HepG2 (cell line): ENCODE data around the gene HNRNPL. TPM values are rescaled to one million over a fixed set of nuclear protein-coding genes. Genes with fewer than 3 reads are reported as not detected.

Source experiments
- ATAC-seq: fragments of 200-7000 bp; cut with Tn5 transposase; 3 replicates; pipeline ENCODE4 v1.9.1; 2020; ENCODE audit warnings: mild to moderate bottlenecking, moderate library complexity
- BruUV-seq: library from RNA; stranded (reverse); fragments of 400-500 nt; replicated peaks from 2 replicates; lab custom pipeline; 2021; lab: Mats Ljungman, UMichigan
- CTCF ChIA-PET: fragments of 300-600 bp; formaldehyde crosslinking; extraction: SDS; loops from one replicate; lab custom pipeline; 2021; ENCODE audit warnings: low total read pairs, inconsistent platforms, low intra/inter-chr PET ratio; lab: Yijun Ruan, JAX
- POLR2A ChIA-PET: fragments of 350-600 bp; sonication (Branson Sonifier 250); formaldehyde crosslinking; loops from one replicate; lab custom pipeline; 2020; ENCODE audit warnings: antibody characterized with exemption, inconsistent platforms; lab: Yijun Ruan, JAX
- DNase-seq: peaks from one replicate; pipeline ENCODE4 v3.0.0-alpha.2; 2015; ENCODE audit warnings: low spot score
- FAIRE-seq: peaks from 3 replicates; lab custom pipeline; 2011; peaks lifted over from hg19 to GRCh38; lab: Jason Lieb, UNC
- H2AFZ ChIP-seq: one replicate; pipeline ENCODE4 v1.6.1; 2011; ENCODE audit warnings: low read length, inconsistent platforms
- H3K27ac ChIP-seq: fragments of 300-600 bp; 3 replicates; pipeline ENCODE4 v1.8.0; 2011; ENCODE audit warnings: mixed run types, mild to moderate bottlenecking, mixed read lengths, low read length, inconsistent platforms; ENCODE audit not compliant: insufficient read depth; ENCODE audit errors: extremely low read length
- H3K27me3 ChIP-seq, 2 experiments: fragments of 200-600 bp in 1 of 2; 2 replicates in 1 of 2; 3 replicates in 1 of 2; pipeline versions ENCODE4 v1.6.0 to v1.8.0; 2011; ENCODE audit warnings: low read length in 2 of 2, mild to moderate bottlenecking in 2 of 2, moderate library complexity in 2 of 2, inconsistent platforms in 1 of 2; ENCODE audit not compliant: insufficient read depth in 2 of 2, control insufficient read depth in 1 of 2
- H3K36me3 ChIP-seq, 2 experiments: fragments of 200-600 bp in 1 of 2; replicated peaks in 1 of 2; 2 replicates in 1 of 2; 3 replicates in 1 of 2; pipeline versions ENCODE4 v1.5.1 to v1.8.0; 2011; ENCODE audit warnings: low read length in 2 of 2, inconsistent platforms in 1 of 2; ENCODE audit not compliant: insufficient read depth in 2 of 2, control insufficient read depth in 1 of 2
- H3K4me1 ChIP-seq: 2 replicates; pipeline ENCODE4 v1.5.1; 2012; ENCODE audit warnings: low read length, inconsistent platforms; ENCODE audit not compliant: insufficient read depth
- H3K4me2 ChIP-seq: 2 replicates; pipeline ENCODE4 v1.6.0; 2011; ENCODE audit warnings: low read depth, low read length, inconsistent platforms
- H3K4me3 ChIP-seq, 3 experiments: fragments of 200-600 bp in 1 of 3; sonication (generic), shearing (Covaris generic) in 1 of 3; replicated peaks in 1 of 3; 2 replicates each; pipeline ENCODE4 v1.5.1; 2011 to 2016; ENCODE audit warnings: low read length in 3 of 3, inconsistent platforms in 2 of 3, low read depth in 2 of 3, mild to moderate bottlenecking in 2 of 3, control low read depth in 1 of 3, mixed read lengths in 1 of 3; ENCODE audit not compliant: insufficient read depth in 1 of 3
- H3K79me2 ChIP-seq: one replicate; pipeline ENCODE4 v1.6.1; 2011; ENCODE audit warnings: low read length, inconsistent platforms; ENCODE audit not compliant: insufficient read depth
- H3K9ac ChIP-seq: 2 replicates; pipeline ENCODE4 v1.6.0; 2011; ENCODE audit warnings: mild to moderate bottlenecking, low read depth, low read length, inconsistent platforms; ENCODE audit not compliant: insufficient read depth
- H3K9me3 ChIP-seq: 2 replicates; pipeline ENCODE4 v1.5.1; 2012; ENCODE audit warnings: mild to moderate bottlenecking, low read length
- H4K20me1 ChIP-seq: 2 replicates; pipeline ENCODE4 v1.6.0; 2011; ENCODE audit warnings: inconsistent platforms, mild to moderate bottlenecking, low read length, moderate library complexity; ENCODE audit not compliant: insufficient read depth
- HDAC6 ChIP-seq: fragments of 200-600 bp; sonication (generic); IDR thresholded peaks from 2 replicates; pipeline ENCODE4 v1.7.0; 2017; ENCODE audit warnings: mild to moderate bottlenecking, antibody characterized with exemption, low read length, low read depth
- SAP130 ChIP-seq: IDR thresholded peaks from 2 replicates; pipeline ENCODE4 v1.6.1; 2016; ENCODE audit warnings: low read depth
- ZBTB43 ChIP-seq: sonication (generic); formaldehyde crosslinking; conservative IDR thresholded peaks from 2 replicates; pipeline ENCODE4 v1.4.0; 2020; ENCODE audit warnings: missing genetic modification reagents
- ZNF121 ChIP-seq: sonication (generic); formaldehyde crosslinking; IDR thresholded peaks from 2 replicates; pipeline ENCODE4 v1.5.0; 2020; ENCODE audit warnings: mild to moderate bottlenecking, missing genetic modification reagents
- ZNF460 ChIP-seq: sonication (generic); formaldehyde crosslinking; IDR thresholded peaks from 2 replicates; pipeline ENCODE4 v1.5.1; 2020; ENCODE audit warnings: missing genetic modification reagents, mild to moderate bottlenecking, borderline replicate concordance
- WGBS: methylation state at CpG from one replicate; pipeline ENCODE4 v1.1.6; 2017; ENCODE audit warnings: low lambda C conversion rate; 5-methylcytosine and 5-hydroxymethylcytosine counted together
- in situ Hi-C: cut with HindIII; loops from 2 replicates; pipeline ENCODE4 v1.10.0; 2017; ENCODE audit warnings: low pct_unique_long_range_greater_than_20kb; ENCODE audit not compliant: extremely low pct_ligation_motif_present
- intact Hi-C: fragments of 100-400 bp; cut with micrococcal nuclease; formaldehyde crosslinking; loops from one replicate; pipeline ENCODE4 v1.10.0; 2022; ENCODE audit not compliant: unreplicated experiment
- polyA plus RNA-seq, 8 experiments: library from polyadenylated mRNA; depleted of rRNA in 3 of 8; stranded (reverse) in 7 of 8; unstranded in 1 of 8; fragments of >200 nt; fragmentation: Illumina TruSeq in 4 of 8; extraction: Trizol in 4 of 8; gene quantifications; 2 replicates each; pipeline versions ENCODE4 v1.2.1 to v1.2.3, GENCODE V29; 2011 to 2016; ENCODE audit warnings: low read depth in 4 of 8, missing spikeins in 1 of 8, mixed read lengths in 1 of 8; ENCODE audit not compliant: insufficient read depth in 1 of 8
- total RNA-seq, 5 experiments: library from RNA; depleted of rRNA; stranded (reverse); fragments of >200 nt; fragmentation: Illumina TruSeq; extraction: Trizol; gene quantifications; 2 replicates each; pipeline ENCODE4 v1.2.3, GENCODE V29; 2016; ENCODE audit warnings: low read depth in 1 of 5
- TF ChIP-seq, protein P1 (sequence below): sonication (generic); formaldehyde crosslinking; IDR thresholded peaks from 2 replicates; pipeline ENCODE4 v1.5.0; 2020; ENCODE audit warnings: missing genetic modification reagents

HNRNPL gene
- total and polyA plus RNA-seq, 2 of the 13 experiments (the other 11 are each of a cell fraction or from before 2014, with no cell fraction given): 156 to 278 TPM

DNA sequence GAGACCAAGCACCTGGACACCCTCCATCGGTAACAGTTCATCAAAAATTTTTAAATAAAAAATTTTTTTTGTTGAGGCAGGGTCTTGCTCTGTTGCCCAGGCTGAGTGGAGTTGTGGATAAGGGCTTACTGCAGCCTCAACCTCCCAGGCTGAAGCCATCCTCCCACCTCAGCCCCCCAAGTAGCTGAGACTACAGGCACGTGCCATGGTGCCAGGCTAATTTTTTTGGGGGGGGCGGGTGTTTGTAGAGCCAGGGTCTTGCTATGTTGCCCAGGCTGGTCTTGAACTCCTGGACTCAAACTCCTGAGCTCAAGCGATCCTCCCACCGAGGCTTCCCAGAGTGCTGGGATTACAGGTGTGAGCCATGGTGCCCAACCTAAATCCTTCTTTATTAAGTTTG is 56.1 kb downstream of the HNRNPL start:
- no peak for ATAC-seq
- intact Hi-C loops: no loop called here
- BruUV-seq: no TSS peak
- peaks cover 15% of the 10 kb centered on the region for H3K4me1 ChIP-seq
- no peak overlapping the region for H3K27ac ChIP-seq
- H2AFZ ChIP-seq: no peak overlapping the region
- no peaks in the 10 kb centered on the region for H3K79me2 ChIP-seq
- no peak overlapping the region for H3K9ac ChIP-seq
- CTCF ChIA-PET: no interaction called here
- no peaks in the 10 kb centered on the region for H4K20me1 ChIP-seq
- 88% methylated on average over 5 of the region's 5 CpGs for WGBS
- no peak for DNase-seq
- no peaks in the 10 kb centered on the region for H3K27me3 ChIP-seq
- no peaks in the 10 kb centered on the region for H3K9me3 ChIP-seq
- H3K4me2 ChIP-seq: no peak overlapping the region
- no peak overlapping the region for H3K4me3 ChIP-seq
- no peaks in the 10 kb centered on the region for H3K36me3 ChIP-seq
- no peak for FAIRE-seq
- TF ChIP-seq ZNF121 (CRISPR knock-in tag): peak; percentile 64
- TF ChIP-seq HDAC6: no peak
- TF ChIP-seq, all 625 proteins: peak for 1
- in situ Hi-C loops: no loop called here
- POLR2A ChIA-PET: interaction anchor here (1.6 kb wide), 1 partner anchor 19 kb away, joined by 5 read pairs; no protein-coding TSS in a partner anchor

DNA sequence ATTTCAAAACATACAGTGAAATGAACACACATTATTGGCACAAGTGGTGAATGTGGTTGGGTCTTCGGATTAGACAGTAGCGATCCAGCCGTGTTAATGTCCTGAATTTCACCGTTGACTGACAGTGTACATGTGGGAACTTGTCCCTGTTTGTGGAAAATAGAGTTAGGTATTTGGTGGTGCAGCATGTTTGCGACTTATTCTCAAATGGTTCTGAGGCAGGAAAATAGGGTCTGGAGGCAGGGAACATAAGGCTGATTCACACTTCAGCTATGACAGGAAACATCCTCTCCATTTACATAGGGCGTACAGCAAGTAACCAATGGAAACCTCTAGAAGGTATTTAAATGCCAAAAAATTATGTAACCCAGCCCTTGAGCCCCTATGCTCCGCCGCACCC is 56.6 kb downstream of the HNRNPL start:
- no peak overlapping the region for H3K27ac ChIP-seq

More for the DNA sequence above, 56.6 kb downstream of the HNRNPL start:
- DNase-seq (no peak), FAIRE-seq (no peak), ATAC-seq (no peak)
- ChIA-PET CTCF (no interaction called here), POLR2A (interaction anchor here (1.6 kb wide), 1 partner anchor 18 kb away, joined by 5 read pairs; no protein-coding TSS in a partner anchor)
- no TSS peak for BruUV-seq
- TF ChIP-seq, protein P1, sequence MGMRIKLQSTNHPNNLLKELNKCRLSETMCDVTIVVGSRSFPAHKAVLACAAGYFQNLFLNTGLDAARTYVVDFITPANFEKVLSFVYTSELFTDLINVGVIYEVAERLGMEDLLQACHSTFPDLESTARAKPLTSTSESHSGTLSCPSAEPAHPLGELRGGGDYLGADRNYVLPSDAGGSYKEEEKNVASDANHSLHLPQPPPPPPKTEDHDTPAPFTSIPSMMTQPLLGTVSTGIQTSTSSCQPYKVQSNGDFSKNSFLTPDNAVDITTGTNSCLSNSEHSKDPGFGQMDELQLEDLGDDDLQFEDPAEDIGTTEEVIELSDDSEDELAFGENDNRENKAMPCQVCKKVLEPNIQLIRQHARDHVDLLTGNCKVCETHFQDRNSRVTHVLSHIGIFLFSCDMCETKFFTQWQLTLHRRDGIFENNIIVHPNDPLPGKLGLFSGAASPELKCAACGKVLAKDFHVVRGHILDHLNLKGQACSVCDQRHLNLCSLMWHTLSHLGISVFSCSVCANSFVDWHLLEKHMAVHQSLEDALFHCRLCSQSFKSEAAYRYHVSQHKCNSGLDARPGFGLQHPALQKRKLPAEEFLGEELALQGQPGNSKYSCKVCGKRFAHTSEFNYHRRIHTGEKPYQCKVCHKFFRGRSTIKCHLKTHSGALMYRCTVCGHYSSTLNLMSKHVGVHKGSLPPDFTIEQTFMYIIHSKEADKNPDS (CRISPR knock-in tag): no peak
- TF ChIP-seq ZBTB43 (CRISPR knock-in tag): no peak
- TF ChIP-seq SAP130 (CRISPR knock-in tag): 0 out of 2 replicates have a peak, but pooled peaks have one; percentile 7
- TF ChIP-seq ZNF460 (CRISPR knock-in tag): no peak
- intact Hi-C loops: no loop called here
- Histone ChIP-seq H3K79me2 (no peaks in the 10 kb centered on the region), H4K20me1 (no peaks in the 10 kb centered on the region), H3K4me2 (peak overlapping the region; percentile 16; the same call in 1 of the 2 replicates), H3K9ac (no peak overlapping the region), H2AFZ (no peak overlapping the region), H3K9me3 (no peaks in the 10 kb centered on the region), H3K27me3 (no peaks in the 10 kb centered on the region), H3K4me3 (no peak overlapping the region), H3K36me3 (no peaks in the 10 kb centered on the region), H3K4me1 (peaks cover 20% of the 10 kb centered on the region)
- in situ Hi-C loops: no loop called here
- 65% methylated on average over 8 of the region's 8 CpGs for WGBS
